HepG2 (cell line): ENCODE data around the gene SHBG. TPM values are rescaled to one million over a fixed set of nuclear protein-coding genes. Genes with fewer than 3 reads are reported as not detected.

Experiments used
- ATAC-seq: fragments of 200-7000 bp; cut with Tn5 transposase; 3 replicates; pipeline ENCODE4 v1.9.1; 2020; ENCODE audit warnings: mild to moderate bottlenecking, moderate library complexity
- BruUV-seq: library from RNA; stranded (reverse); fragments of 400-500 nt; replicated peaks from 2 replicates; lab custom pipeline; 2021; lab: Mats Ljungman, UMichigan
- CTCF ChIA-PET: fragments of 300-600 bp; formaldehyde crosslinking; extraction: SDS; loops from one replicate; lab custom pipeline; 2021; ENCODE audit warnings: low total read pairs, inconsistent platforms, low intra/inter-chr PET ratio; lab: Yijun Ruan, JAX
- POLR2A ChIA-PET: fragments of 350-600 bp; sonication (Branson Sonifier 250); formaldehyde crosslinking; loops from one replicate; lab custom pipeline; 2020; ENCODE audit warnings: antibody characterized with exemption, inconsistent platforms; lab: Yijun Ruan, JAX
- DNase-seq: peaks from one replicate; pipeline ENCODE4 v3.0.0-alpha.2; 2015; ENCODE audit warnings: low spot score
- FAIRE-seq: peaks from 3 replicates; lab custom pipeline; 2011; peaks lifted over from hg19 to GRCh38; lab: Jason Lieb, UNC
- H2AFZ ChIP-seq: one replicate; pipeline ENCODE4 v1.6.1; 2011; ENCODE audit warnings: low read length, inconsistent platforms
- H3K27ac ChIP-seq: fragments of 300-600 bp; 3 replicates; pipeline ENCODE4 v1.8.0; 2011; ENCODE audit warnings: mixed run types, mild to moderate bottlenecking, mixed read lengths, low read length, inconsistent platforms; ENCODE audit not compliant: insufficient read depth; ENCODE audit errors: extremely low read length
- H3K27me3 ChIP-seq, 2 experiments: fragments of 200-600 bp in 1 of 2; 2 replicates in 1 of 2; 3 replicates in 1 of 2; pipeline versions ENCODE4 v1.6.0 to v1.8.0; 2011; ENCODE audit warnings: low read length in 2 of 2, mild to moderate bottlenecking in 2 of 2, moderate library complexity in 2 of 2, inconsistent platforms in 1 of 2; ENCODE audit not compliant: insufficient read depth in 2 of 2, control insufficient read depth in 1 of 2
- H3K36me3 ChIP-seq, 2 experiments: fragments of 200-600 bp in 1 of 2; replicated peaks in 1 of 2; 2 replicates in 1 of 2; 3 replicates in 1 of 2; pipeline versions ENCODE4 v1.5.1 to v1.8.0; 2011; ENCODE audit warnings: low read length in 2 of 2, inconsistent platforms in 1 of 2; ENCODE audit not compliant: insufficient read depth in 2 of 2, control insufficient read depth in 1 of 2
- H3K4me1 ChIP-seq: 2 replicates; pipeline ENCODE4 v1.5.1; 2012; ENCODE audit warnings: low read length, inconsistent platforms; ENCODE audit not compliant: insufficient read depth
- H3K4me2 ChIP-seq: 2 replicates; pipeline ENCODE4 v1.6.0; 2011; ENCODE audit warnings: low read depth, low read length, inconsistent platforms
- H3K4me3 ChIP-seq, 3 experiments: fragments of 200-600 bp in 1 of 3; sonication (generic), shearing (Covaris generic) in 1 of 3; replicated peaks in 1 of 3; 2 replicates each; pipeline ENCODE4 v1.5.1; 2011 to 2016; ENCODE audit warnings: low read length in 3 of 3, inconsistent platforms in 2 of 3, low read depth in 2 of 3, mild to moderate bottlenecking in 2 of 3, control low read depth in 1 of 3, mixed read lengths in 1 of 3; ENCODE audit not compliant: insufficient read depth in 1 of 3
- H3K79me2 ChIP-seq: one replicate; pipeline ENCODE4 v1.6.1; 2011; ENCODE audit warnings: low read length, inconsistent platforms; ENCODE audit not compliant: insufficient read depth
- H3K9ac ChIP-seq: 2 replicates; pipeline ENCODE4 v1.6.0; 2011; ENCODE audit warnings: mild to moderate bottlenecking, low read depth, low read length, inconsistent platforms; ENCODE audit not compliant: insufficient read depth
- H3K9me3 ChIP-seq: 2 replicates; pipeline ENCODE4 v1.5.1; 2012; ENCODE audit warnings: mild to moderate bottlenecking, low read length
- H4K20me1 ChIP-seq: 2 replicates; pipeline ENCODE4 v1.6.0; 2011; ENCODE audit warnings: inconsistent platforms, mild to moderate bottlenecking, low read length, moderate library complexity; ENCODE audit not compliant: insufficient read depth
- ATF7 ChIP-seq, 2 experiments: fragments of 450-650 bp in 1 of 2; sonication (generic) in 1 of 2; formaldehyde crosslinking in 1 of 2; IDR thresholded peaks; 2 replicates each; pipeline versions ENCODE4 v1.4.0 to v1.6.1; 2016 to 2020; ENCODE audit warnings: antibody characterized with exemption in 1 of 2, mild to moderate bottlenecking in 1 of 2, missing genetic modification reagents in 1 of 2
- CREM ChIP-seq, 2 experiments: sonication (generic) in 1 of 2; formaldehyde crosslinking in 1 of 2; IDR thresholded peaks; 2 replicates each; pipeline versions ENCODE4 v1.4.0 to v1.6.1; 2016 to 2020; ENCODE audit warnings: antibody characterized with exemption in 1 of 2, mild to moderate bottlenecking in 1 of 2, missing genetic modification reagents in 1 of 2
- HNRNPL ChIP-seq: fragments of 200-400 bp; formaldehyde crosslinking; IDR thresholded peaks from 2 replicates; pipeline ENCODE4 v1.6.1; 2017; ENCODE audit warnings: mild to moderate bottlenecking, low read depth, low read length
- HOXD1 ChIP-seq: sonication (generic); formaldehyde crosslinking; IDR thresholded peaks from 2 replicates; pipeline ENCODE4 v1.5.0; 2020; ENCODE audit warnings: missing genetic modification reagents
- KLF11 ChIP-seq: IDR thresholded peaks from 2 replicates; pipeline ENCODE4 v1.6.1; 2016; ENCODE audit warnings: missing compliant biosample characterization
- KMT2B ChIP-seq: IDR thresholded peaks from 2 replicates; pipeline ENCODE4 v1.6.1; 2016; ENCODE audit warnings: missing genetic modification reagents, missing compliant biosample characterization
- NFKB2 ChIP-seq: sonication (generic); formaldehyde crosslinking; IDR thresholded peaks from 2 replicates; pipeline ENCODE4 v1.4.0; 2020; ENCODE audit warnings: missing genetic modification reagents, borderline replicate concordance
- ONECUT2 ChIP-seq: sonication (generic); formaldehyde crosslinking; IDR thresholded peaks from 2 replicates; pipeline ENCODE4 v1.4.0; 2020; ENCODE audit warnings: missing genetic modification reagents
- PITX1 ChIP-seq: sonication (generic); formaldehyde crosslinking; IDR thresholded peaks from 2 replicates; pipeline ENCODE4 v1.5.1; 2020; ENCODE audit warnings: mild to moderate bottlenecking, missing genetic modification reagents
- RNF2 ChIP-seq: fragments of 450-650 bp; conservative IDR thresholded peaks from 2 replicates; pipeline ENCODE4 v1.6.1; 2016; ENCODE audit warnings: low read depth
- SATB2 ChIP-seq: sonication (generic); formaldehyde crosslinking; IDR thresholded peaks from 2 replicates; pipeline ENCODE4 v1.5.0; 2020; ENCODE audit warnings: missing genetic modification reagents
- ZNF562 ChIP-seq: sonication (generic); formaldehyde crosslinking; IDR thresholded peaks from 2 replicates; pipeline ENCODE4 v1.8.0; 2022; ENCODE audit warnings: missing genetic modification reagents, borderline replicate concordance
- WGBS: methylation state at CpG from one replicate; pipeline ENCODE4 v1.1.6; 2017; ENCODE audit warnings: low lambda C conversion rate; 5-methylcytosine and 5-hydroxymethylcytosine counted together
- in situ Hi-C: cut with HindIII; loops from 2 replicates; pipeline ENCODE4 v1.10.0; 2017; ENCODE audit warnings: low pct_unique_long_range_greater_than_20kb; ENCODE audit not compliant: extremely low pct_ligation_motif_present
- intact Hi-C: fragments of 100-400 bp; cut with micrococcal nuclease; formaldehyde crosslinking; loops from one replicate; pipeline ENCODE4 v1.10.0; 2022; ENCODE audit not compliant: unreplicated experiment
- polyA plus RNA-seq, 8 experiments: library from polyadenylated mRNA; depleted of rRNA in 3 of 8; stranded (reverse) in 7 of 8; unstranded in 1 of 8; fragments of >200 nt; fragmentation: Illumina TruSeq in 4 of 8; extraction: Trizol in 4 of 8; gene quantifications; 2 replicates each; pipeline versions ENCODE4 v1.2.1 to v1.2.3, GENCODE V29; 2011 to 2016; ENCODE audit warnings: low read depth in 4 of 8, missing spikeins in 1 of 8, mixed read lengths in 1 of 8; ENCODE audit not compliant: insufficient read depth in 1 of 8
- total RNA-seq, 5 experiments: library from RNA; depleted of rRNA; stranded (reverse); fragments of >200 nt; fragmentation: Illumina TruSeq; extraction: Trizol; gene quantifications; 2 replicates each; pipeline ENCODE4 v1.2.3, GENCODE V29; 2016; ENCODE audit warnings: low read depth in 1 of 5
- TF ChIP-seq, protein P1 (sequence below): IDR thresholded peaks from 2 replicates; pipeline ENCODE4 v1.6.1; 2016; ENCODE audit warnings: low read depth, missing genetic modification reagents, missing compliant biosample characterization
- TF ChIP-seq, protein P2 (sequence below): sonication (generic); formaldehyde crosslinking; IDR thresholded peaks from 2 replicates; pipeline ENCODE4 v1.5.0; 2020; ENCODE audit warnings: mild to moderate bottlenecking, low read depth, missing genetic modification reagents, borderline replicate concordance

SHBG gene
- total and polyA plus RNA-seq, 2 of the 13 experiments (the other 11 are each of a cell fraction or from before 2014, with no cell fraction given): 4.0 to 6.1 TPM

DNA sequence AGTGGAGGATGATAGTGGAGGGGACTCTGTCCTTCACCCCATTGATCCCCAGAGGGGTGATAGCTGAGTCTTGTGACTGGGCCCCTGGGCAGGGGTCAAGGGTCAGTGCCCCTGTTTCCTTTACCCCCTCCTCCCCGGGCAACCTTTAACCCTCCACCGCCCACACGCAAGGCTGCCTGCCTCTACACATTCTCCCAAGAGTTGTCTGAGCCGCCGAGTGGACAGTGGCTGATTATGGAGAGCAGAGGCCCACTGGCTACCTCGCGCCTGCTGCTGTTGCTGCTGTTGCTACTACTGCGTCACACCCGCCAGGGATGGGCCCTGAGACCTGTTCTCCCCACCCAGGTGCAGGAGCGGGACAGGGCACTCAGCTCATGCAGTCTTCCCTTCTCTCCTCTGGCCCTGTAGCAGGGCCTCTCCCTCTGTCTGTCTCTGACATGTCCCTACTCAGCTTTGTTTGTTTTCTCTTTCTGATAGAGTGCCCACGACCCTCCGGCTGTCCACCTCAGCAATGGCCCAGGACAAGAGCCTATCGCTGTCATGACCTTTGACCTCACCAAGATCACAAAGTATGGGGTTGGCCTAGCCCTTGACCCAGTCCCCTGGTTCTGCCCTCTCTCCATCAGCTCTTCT, at the start of gene SHBG (continued):
- TF ChIP-seq, protein P1, sequence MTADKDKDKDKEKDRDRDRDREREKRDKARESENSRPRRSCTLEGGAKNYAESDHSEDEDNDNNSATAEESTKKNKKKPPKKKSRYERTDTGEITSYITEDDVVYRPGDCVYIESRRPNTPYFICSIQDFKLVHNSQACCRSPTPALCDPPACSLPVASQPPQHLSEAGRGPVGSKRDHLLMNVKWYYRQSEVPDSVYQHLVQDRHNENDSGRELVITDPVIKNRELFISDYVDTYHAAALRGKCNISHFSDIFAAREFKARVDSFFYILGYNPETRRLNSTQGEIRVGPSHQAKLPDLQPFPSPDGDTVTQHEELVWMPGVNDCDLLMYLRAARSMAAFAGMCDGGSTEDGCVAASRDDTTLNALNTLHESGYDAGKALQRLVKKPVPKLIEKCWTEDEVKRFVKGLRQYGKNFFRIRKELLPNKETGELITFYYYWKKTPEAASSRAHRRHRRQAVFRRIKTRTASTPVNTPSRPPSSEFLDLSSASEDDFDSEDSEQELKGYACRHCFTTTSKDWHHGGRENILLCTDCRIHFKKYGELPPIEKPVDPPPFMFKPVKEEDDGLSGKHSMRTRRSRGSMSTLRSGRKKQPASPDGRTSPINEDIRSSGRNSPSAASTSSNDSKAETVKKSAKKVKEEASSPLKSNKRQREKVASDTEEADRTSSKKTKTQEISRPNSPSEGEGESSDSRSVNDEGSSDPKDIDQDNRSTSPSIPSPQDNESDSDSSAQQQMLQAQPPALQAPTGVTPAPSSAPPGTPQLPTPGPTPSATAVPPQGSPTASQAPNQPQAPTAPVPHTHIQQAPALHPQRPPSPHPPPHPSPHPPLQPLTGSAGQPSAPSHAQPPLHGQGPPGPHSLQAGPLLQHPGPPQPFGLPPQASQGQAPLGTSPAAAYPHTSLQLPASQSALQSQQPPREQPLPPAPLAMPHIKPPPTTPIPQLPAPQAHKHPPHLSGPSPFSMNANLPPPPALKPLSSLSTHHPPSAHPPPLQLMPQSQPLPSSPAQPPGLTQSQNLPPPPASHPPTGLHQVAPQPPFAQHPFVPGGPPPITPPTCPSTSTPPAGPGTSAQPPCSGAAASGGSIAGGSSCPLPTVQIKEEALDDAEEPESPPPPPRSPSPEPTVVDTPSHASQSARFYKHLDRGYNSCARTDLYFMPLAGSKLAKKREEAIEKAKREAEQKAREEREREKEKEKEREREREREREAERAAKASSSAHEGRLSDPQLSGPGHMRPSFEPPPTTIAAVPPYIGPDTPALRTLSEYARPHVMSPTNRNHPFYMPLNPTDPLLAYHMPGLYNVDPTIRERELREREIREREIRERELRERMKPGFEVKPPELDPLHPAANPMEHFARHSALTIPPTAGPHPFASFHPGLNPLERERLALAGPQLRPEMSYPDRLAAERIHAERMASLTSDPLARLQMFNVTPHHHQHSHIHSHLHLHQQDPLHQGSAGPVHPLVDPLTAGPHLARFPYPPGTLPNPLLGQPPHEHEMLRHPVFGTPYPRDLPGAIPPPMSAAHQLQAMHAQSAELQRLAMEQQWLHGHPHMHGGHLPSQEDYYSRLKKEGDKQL (CRISPR knock-in tag): no peak

DNA sequence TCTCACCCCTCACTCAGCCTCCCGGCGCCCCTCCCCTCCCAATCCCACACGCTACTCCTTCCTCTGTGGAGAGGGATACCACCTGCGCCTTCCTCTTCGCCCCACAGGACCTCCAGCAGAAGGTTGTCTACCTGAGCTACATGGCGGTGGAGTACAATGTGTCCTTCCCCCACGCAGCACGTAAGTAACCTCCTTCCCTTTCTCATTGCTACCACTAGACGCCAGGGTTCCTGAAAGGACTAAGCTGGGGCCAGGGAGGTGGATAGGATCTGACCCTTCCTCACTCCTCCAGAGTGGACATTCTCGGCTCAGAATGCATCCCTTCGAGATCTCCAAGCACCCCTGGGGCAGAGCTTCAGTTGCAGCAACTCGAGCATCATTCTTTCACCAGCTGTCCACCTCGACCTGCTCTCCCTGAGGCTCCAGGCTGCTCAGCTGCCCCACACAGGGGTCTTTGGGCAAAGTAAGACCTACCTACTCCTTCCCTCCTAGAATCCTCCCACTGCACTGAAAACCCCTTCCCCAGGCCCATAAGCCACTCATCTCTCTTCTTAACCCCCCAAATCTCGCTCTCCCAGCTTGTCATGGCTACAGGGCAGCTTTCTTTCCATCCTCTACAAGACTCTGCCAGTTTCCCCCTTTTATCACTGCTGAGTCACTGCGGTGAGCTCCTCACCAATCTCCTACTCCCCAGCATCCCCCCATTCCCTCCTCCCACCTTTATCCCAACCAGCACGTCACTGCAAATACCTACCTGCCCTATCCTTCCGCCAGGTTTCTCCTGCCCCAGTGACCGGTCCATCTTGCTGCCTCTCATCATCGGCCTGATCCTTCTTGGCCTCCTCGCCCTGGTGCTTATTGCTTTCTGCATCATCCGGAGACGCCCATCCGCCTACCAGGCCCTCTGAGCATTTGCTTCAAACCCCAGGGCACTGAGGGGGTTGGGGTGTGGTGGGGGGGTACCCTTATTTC, 49.0 kb upstream of the SHBG start:
- ChIA-PET CTCF (no interaction called here), POLR2A (interaction anchor here (1.3 to 3.6 kb wide), 2 partner anchors 47 to 106 kb away, joined by 6 to 37 read pairs; partner anchors contain the start of genes SAT2 and TP53)
- FAIRE-seq: no peak
- intact Hi-C loops (no loop called here), in situ Hi-C loops (no loop called here)
- ATAC-seq: no peak; the same call in 2 of the 3 replicates
- Histone ChIP-seq H3K4me2 (peak overlapping the region; percentile 72), H3K4me1 (peaks cover 80% of the 10 kb centered on the region), H3K27me3 (no peaks in the 10 kb centered on the region; a peak in 1 of 5 replicates), H3K4me3 (peak overlapping the region in 1 of 3 experiments; percentile 58; a peak in 1 of 6 replicates), H3K36me3 (peaks cover 8 to 30% of the 10 kb centered on the region in 2 experiments), H4K20me1 (peaks cover 35% of the 10 kb centered on the region), H3K9ac (peak overlapping the region; percentile 75; the same call in 1 of the 2 replicates), H2AFZ (no peak overlapping the region), H3K79me2 (peaks cover 33% of the 10 kb centered on the region), H3K27ac (peak overlapping the region; percentile 88), H3K9me3 (no peaks in the 10 kb centered on the region)
- WGBS: 92% methylated on average over 23 of the region's 23 CpGs
- BruUV-seq: no TSS peak
- no peak for DNase-seq
- TF ChIP-seq, protein P2, sequence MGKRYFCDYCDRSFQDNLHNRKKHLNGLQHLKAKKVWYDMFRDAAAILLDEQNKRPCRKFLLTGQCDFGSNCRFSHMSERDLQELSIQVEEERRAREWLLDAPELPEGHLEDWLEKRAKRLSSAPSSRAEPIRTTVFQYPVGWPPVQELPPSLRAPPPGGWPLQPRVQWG (CRISPR knock-in tag): no peak
- TF ChIP-seq ZNF562 (CRISPR knock-in tag) (no peak), SATB2 (CRISPR knock-in tag) (no peak), CREM (IDR thresholded peaks at IDR 0.05) (no peak), CREM (CRISPR knock-in tag; IDR thresholded peaks at IDR 0.05) (no peak), HNRNPL (no peak), NFKB2 (CRISPR knock-in tag) (no peak), KMT2B (CRISPR knock-in tag) (no peak), ONECUT2 (CRISPR knock-in tag) (no peak), RNF2 (no peak), ATF7 (IDR thresholded peaks at IDR 0.05) (no peak), ATF7 (CRISPR knock-in tag; IDR thresholded peaks at IDR 0.05) (no peak), HOXD1 (CRISPR knock-in tag) (no peak), KLF11 (no peak), PITX1 (CRISPR knock-in tag) (no peak)
